Measurements from ENCODE around the gene RFLNA.

Gene RFLNA

GRCh38 chr12:124340080-124340900 is 45.4 kb downstream of the RFLNA start:
- no peak for DNase-seq

DNA sequence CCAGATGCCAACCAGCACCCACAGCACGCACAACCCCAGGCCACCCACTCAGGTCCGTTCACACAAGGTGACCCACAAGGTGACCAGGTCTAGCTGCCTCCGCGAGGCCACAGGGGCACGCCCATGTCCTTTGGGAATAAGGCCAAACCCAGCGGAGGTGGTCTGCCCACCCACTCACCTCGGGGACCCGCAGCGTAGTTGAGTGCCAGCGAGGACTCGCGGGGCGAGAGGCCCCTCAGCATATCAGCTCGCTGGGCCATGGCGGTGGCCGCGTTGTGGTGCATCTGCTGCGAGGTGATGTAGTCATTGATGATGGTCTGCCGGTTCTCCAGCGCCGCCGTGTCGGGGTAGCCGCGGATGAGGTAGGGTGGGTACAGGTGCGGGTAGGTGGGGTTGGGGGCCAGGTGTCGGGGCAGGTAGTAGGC is 46.8 kb downstream of the RFLNA start:
- no peak for DNase-seq

GRCh38 chr12:124344022-124344421 is 49.1 kb downstream of the RFLNA start:
- no peak for DNase-seq

DNA sequence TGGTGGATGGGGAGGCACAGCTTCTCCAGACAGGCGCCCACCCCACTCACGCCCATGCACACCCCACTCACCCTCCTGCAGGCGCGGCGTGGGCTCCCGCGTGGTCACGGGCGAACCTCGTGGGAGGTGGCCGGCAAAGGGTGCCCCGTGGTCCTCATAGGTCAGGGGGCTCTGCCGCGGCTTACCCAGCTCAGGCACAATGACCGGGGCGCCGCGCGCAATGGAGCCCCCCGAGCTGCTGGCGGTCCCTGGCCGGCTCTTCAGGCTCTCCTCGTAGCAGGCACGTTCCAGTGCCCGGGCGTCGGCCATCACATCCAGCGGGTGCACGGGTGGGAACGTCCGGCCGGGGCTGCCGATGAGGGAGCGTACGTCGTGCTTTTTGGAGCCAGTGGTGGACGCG is 49.6 kb downstream of the RFLNA start:
- DNase-seq, result no peak

GRCh38 chr12:124345795-124346194 is 50.9 kb downstream of the RFLNA start:
- no peak for DNase-seq

GRCh38 chr12:124346425-124347168 is 51.7 kb downstream of the RFLNA start:
- DNase-seq, result no peak

DNA sequence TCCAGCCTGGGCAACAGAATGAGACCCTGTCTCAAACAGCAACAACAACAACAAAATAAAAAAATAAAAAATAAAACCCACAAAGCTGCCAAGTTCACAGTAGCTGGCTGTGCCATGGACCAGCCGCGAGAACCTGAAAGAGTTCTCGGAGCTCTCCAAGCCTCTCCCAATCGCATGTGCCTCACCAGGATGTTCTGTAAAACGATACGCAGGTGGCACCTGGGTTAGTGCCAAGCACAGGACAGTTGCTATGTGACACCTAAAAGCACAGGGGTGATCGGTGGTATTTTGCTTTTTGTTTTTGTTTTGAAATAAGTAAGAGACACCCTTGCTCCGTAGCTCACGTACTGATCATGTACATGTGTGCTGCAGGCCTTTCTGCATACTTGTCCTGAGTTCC is 52.4 kb downstream of the RFLNA start:
- peak; percentile 46 for DNase-seq

GRCh38 chr12:124347805-124348658 is 53.1 kb downstream of the RFLNA start:
- DNase-seq, result no peak

DNA sequence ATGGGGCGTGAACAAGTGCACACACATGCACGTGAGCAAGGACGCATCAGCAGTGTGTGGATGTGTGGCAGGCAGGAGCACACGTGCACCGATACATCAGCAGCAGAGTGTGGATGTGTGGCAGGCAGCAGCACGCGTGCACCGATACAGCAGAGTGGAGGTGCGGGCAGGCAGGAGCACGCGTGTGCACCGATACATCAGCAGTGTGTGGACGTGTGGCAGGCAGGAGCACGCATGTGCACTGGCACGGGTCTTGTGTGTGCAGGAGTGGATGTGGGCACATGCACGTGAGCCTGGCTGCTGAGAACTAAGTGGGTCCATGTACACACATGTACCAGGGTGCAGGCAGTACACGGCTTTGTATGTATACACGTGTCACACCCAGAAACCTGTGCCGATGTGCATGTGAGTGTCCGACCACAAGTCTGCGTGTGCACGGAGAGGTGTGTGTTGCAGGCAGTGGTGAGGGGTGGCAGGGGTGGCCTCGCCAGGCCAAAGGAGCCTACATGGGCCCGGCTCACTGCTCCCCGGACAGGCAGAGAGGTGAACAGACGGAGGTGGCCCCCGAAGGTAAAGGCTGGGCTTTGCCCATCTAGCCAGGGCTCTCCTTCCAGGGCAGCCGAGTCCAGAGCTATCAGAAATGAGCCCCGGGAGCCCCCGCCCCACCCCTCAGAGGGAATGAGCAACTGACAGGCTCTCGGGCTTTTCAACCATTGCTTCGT is 53.9 kb downstream of the RFLNA start:
- no peak for DNase-seq

DNA sequence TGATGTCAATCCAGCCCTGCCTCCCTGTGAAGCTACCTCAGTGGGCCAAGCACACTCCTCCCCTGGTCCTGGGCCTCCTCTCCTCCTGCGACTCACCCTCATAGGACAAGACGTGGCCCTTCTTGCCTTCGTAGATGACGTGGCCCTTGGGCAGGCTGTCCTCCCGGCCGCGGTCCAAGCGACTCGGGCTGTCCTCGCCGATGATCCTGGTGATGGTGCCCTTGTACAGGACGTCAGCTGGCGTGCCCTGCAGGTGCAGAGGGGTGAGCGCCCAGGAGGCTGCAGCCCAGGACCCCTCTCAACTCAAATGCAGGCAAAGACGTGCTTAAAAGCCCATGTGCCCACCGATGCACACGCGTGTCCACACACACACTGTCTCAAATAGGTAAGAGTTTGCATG is 55.6 kb downstream of the RFLNA start:
- DNase-seq, result no peak

- DNase-seq, result no peak
These were observed 56.5 kb downstream of the RFLNA start for GRCh38 chr12:124351422-124351821.

GRCh38 chr12:124352257-124352656 is 57.4 kb downstream of the RFLNA start:
- no peak for DNase-seq

- DNase-seq, result no peak
These were observed 57.9 kb downstream of the RFLNA start for GRCh38 chr12:124352839-124353238.

DNA sequence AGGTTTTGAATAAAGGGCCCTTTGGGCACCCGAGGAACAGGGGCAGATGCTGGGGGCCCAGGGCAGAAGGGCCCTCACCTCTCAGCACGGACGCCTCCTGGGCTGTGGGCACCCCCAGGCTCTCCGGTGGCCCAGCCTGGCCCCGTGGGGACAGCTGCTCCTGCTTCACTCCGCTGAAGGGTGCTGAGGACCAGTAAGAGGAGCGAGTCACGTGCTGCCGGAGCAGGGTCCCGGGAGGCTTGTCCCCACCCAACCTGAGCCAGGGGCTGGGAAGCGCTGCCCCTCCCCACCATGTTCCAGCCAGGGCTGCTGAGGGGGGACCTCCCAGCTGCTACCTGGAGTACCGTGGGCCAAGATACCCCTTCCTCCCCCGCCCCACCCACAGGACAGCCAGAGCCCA is 59.5 kb downstream of the RFLNA start:
- DNase-seq, result no peak

DNA sequence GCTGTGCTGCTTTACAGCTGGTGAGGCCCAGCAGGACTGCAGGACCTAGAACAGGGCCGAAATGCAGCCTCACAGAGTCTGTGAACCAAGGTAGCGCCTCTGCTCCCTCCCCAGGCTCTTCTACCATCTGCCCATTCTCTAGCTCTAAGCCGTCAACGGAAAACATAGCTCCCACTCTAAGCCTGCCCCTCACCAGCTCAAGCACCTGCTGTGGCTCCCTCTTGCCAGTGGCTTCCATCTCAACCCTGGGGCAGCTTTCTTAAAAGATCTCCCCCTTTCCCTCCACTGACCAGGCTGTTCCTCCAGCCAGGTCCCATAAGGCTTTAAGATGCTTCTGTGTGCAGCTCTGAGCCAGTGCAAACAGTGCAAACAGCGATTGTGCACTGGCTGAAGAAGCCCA is 61.3 kb downstream of the RFLNA start:
- DNase-seq, result no peak

DNA sequence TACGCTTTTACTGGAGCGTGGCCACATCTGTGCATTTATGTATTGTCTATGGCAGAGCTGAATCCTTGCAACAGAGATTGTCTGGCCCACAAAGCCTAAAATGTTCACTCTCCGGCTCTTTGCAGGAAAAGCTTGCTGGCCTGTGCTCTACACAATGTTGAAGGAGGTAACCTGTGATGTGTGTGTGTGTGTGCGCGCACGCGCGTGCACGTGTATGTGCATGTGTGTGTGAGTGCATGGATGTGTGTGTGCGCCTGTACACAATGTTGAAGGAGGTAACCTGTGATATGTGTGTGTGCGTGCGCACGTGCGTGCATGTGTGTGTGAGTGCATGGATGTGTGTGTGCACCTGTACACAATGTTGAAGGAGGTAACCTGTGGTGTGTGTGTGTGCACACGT is 62.7 kb downstream of the RFLNA start:
- no peak for DNase-seq

DNA sequence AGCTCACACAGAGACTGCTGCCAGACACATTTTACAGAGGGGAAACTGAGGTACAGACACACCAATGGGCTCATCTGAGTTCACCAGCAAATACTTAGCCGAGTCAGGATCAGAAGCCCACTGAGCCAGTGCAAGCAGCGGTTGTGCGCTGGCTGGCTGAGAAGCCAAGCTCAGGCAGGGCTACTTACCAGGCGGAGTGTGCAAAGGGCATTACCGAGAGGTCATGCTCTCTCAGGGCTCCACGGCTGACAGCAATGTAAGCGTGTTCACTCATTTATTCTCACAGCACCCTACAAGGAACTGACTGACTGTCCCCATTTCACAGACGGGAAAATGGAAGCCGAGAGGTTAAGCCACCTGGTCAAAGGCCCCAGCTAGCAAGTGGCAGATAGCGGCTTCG is 63.7 kb downstream of the RFLNA start:
- no peak for DNase-seq

DNA sequence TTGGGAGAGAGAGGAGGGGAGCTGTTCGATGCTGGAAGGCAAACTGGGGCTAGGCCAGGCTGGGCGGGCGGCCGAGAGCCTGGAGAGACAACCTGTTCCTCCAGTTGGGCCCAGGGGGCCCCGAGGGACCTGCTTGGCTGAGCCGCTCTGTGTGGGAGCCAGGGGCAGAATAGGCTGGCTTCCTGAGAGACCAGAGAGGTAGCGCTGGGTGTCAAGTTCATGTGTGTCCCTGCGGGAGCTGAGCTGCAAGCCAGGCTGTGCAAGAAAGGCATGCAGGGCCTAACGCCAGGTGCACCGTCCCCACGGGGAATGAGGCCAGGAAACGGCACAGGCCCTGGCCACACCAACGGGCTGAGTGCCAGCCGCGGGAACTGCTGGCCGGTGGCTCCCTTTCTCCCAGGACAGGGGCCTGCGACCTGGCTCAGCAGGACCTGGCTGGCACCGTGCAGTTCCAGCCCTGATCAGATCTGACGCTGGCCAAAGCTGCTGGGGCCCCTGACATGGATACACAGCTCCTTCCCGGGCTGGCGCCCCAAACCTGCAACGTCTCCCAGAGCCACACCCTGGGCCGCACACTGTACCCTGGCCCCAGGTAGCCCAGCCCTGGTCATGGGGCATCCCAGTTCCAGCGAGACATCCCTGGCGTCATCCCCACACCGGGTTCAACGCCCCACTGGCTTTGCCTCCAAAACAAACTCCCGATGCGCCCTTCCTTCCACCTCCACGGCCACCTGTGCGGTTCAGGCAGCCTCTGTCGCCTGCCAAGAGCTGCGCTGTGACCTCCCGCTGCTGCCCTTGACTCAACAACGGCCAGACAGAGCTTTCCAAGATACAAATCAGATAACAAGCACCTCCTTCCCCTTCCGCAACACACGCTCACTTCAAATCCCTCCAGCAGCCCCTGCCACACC is 65.0 kb downstream of the RFLNA start:
- DNase-seq, result peak; percentile 41

GRCh38 chr12:124361074-124361970 is 66.4 kb downstream of the RFLNA start:
- DNase-seq, result no peak

GRCh38 chr12:124361996-124362395 is 67.1 kb downstream of the RFLNA start:
- DNase-seq, result no peak

Data from NCI-H2029 treated with DMSO at 0.1 percent for 48 hours (cell line).